Measurements from ENCODE around the gene RARRES2.
"Not testable (repeated sequence)": the region's sequence is repeated elsewhere in the genome, so short reads cannot be mapped to it uniquely, and the experiment has no call there.

- not testable (repeated sequence) for TF ChIP-seq SUZ12, ARNT (IDR thresholded peaks at IDR 0.05)
- TF ChIP-seq, protein P1, sequence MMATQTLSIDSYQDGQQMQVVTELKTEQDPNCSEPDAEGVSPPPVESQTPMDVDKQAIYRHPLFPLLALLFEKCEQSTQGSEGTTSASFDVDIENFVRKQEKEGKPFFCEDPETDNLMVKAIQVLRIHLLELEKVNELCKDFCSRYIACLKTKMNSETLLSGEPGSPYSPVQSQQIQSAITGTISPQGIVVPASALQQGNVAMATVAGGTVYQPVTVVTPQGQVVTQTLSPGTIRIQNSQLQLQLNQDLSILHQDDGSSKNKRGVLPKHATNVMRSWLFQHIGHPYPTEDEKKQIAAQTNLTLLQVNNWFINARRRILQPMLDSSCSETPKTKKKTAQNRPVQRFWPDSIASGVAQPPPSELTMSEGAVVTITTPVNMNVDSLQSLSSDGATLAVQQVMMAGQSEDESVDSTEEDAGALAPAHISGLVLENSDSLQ (IDR thresholded peaks at IDR 0.05) = not testable (repeated sequence)
Measured at GRCh38 chr7:150302908-150303310, 38.5 kb downstream of the RARRES2 start.

Measured in HEK293T (cell line).